Fibroblast of lung (primary cell): ENCODE results near the gene ONECUT3.

Experiments used
- CTCF ChIP-seq, 2 donors: IDR thresholded peaks in 1 of 2; conservative IDR thresholded peaks in 1 of 2; 1 replicate in 1 of 2; 2 replicates in 1 of 2; pipeline ENCODE4 v1.5.1; 2011 to 2012; ENCODE audit warnings: low read length in 2 of 2, control low read depth in 1 of 2, inconsistent platforms in 1 of 2, low read depth in 1 of 2, mild to moderate bottlenecking in 1 of 2
- EZH2 ChIP-seq: IDR thresholded peaks from 2 replicates; pipeline ENCODE4 v1.5.1; 2012; ENCODE audit warnings: low read length, control low read depth, mild to moderate bottlenecking; ENCODE audit errors: missing control alignments

- no peak for TF ChIP-seq CTCF (conservative IDR thresholded peaks at IDR 0.05 in 1 of 2, IDR thresholded peaks at IDR 0.05 in 1 of 2; ENCODE audit: low read depth in 1 of 2, low read length in 2 of 2)
- no peak for TF ChIP-seq EZH2
Measured at GRCh38 chr19:1785310-1785709, 32.0 kb downstream of the ONECUT3 start.
